Mucosa of descending colon (tissue), 3 donors: ENCODE data around the gene PNPLA1. TPM values are rescaled to one million over a fixed set of nuclear protein-coding genes. Genes with fewer than 3 reads are reported as not detected.

Source experiments
- ATAC-seq: fragments of 200-7000 bp; cut with Tn5 transposase; one replicate; pipeline ENCODE4 v1.9.1; 2020; ENCODE audit warnings: mild to moderate bottlenecking, moderate library complexity
- DNase-seq, 3 donors: peaks; one replicate each; pipeline ENCODE4 v3.0.0-alpha.2; 2020
- H3K36me3 ChIP-seq: fragments of 200-600 bp; one replicate; pipeline ENCODE4 v1.8.0; 2021; ENCODE audit warnings: low read depth, mild to moderate bottlenecking
- H3K4me1 ChIP-seq: fragments of 200-600 bp; one replicate; pipeline ENCODE4 v1.8.0; 2021; ENCODE audit warnings: low read depth, mild to moderate bottlenecking
- H3K4me3 ChIP-seq: fragments of 200-600 bp; one replicate; pipeline ENCODE4 v1.8.0; 2021; ENCODE audit warnings: mild to moderate bottlenecking
- H3K9me3 ChIP-seq: fragments of 200-600 bp; one replicate; pipeline ENCODE4 v1.8.0; 2021; ENCODE audit warnings: mild to moderate bottlenecking
- CTCF ChIP-seq: fragments of 200-600 bp; IDR thresholded peaks from one replicate; pipeline ENCODE4 v1.8.0; 2022; ENCODE audit warnings: antibody characterized with exemption, mild to moderate bottlenecking
- intact Hi-C, 2 donors: fragments of 100-400 bp; cut with DNase I in 1 of 2; cut with micrococcal nuclease in 1 of 2; formaldehyde crosslinking; loops; one replicate each; pipeline versions ENCODE4 v1.11.0 to v1.11.1; 2022; cut with DNase I, micrococcal nuclease
- total RNA-seq, 3 donors: library from RNA; stranded (reverse); fragmentation: NEBNext Ultra II Directional in 2 of 3; extraction: Animal tissue kit (Norgen Biotek cat#: 25700) in 2 of 3; gene quantifications; one replicate each; pipeline versions ENCODE4 v1.2.1 to v1.2.4, GENCODE V29; 2021 to 2023
- donor health status: DM: no; HTN: no; CAD: no; lungs with moderate emphysema.
- donor health status: DM: no; HTN: no; CAD: no.
- donor health status: DM: no; HTN: yes; CAD: no.

Gene PNPLA1
- total RNA-seq, 3 donors from 2014 or later = 0.19 to 0.38 (median 0.27) TPM

GRCh38 chr6:36266913-36267644, 2.8 kb upstream of the PNPLA1 start:
- TF ChIP-seq CTCF = no peak
- peaks cover 3% of the 10 kb centered on the region for H3K9me3 ChIP-seq
- no peak overlapping the region for H3K4me3 ChIP-seq
- DNase-seq (no peak), ATAC-seq (no peak)
- H3K36me3 ChIP-seq = no peaks in the 10 kb centered on the region
- H3K4me1 ChIP-seq = no peaks in the 10 kb centered on the region
- intact Hi-C loops = no loop called here

GRCh38 chr6:36267731-36268477, 2.0 kb upstream of the PNPLA1 start:
- no peak for ATAC-seq

GRCh38 chr6:36268478-36269275, 1.2 kb upstream of the PNPLA1 start:
- peak; percentile 53 for ATAC-seq
- TF ChIP-seq CTCF = no peak
- intact Hi-C loops = no loop called here
- Histone ChIP-seq H3K9me3 (peaks cover 3% of the 10 kb centered on the region), H3K4me1 (no peaks in the 10 kb centered on the region), H3K36me3 (no peaks in the 10 kb centered on the region), H3K4me3 (no peak overlapping the region)
- peak in 1 of 3 donors; percentile 29 for DNase-seq

More at GRCh38 chr6:36267731-36268477, 2.0 kb upstream of the PNPLA1 start:
- Histone ChIP-seq H3K36me3 (no peaks in the 10 kb centered on the region), H3K4me3 (no peak overlapping the region), H3K4me1 (no peaks in the 10 kb centered on the region), H3K9me3 (peaks cover 3% of the 10 kb centered on the region)
- intact Hi-C loops = no loop called here
- TF ChIP-seq CTCF = no peak
- no peak for DNase-seq

- H3K9me3 ChIP-seq = no peaks in the 10 kb centered on the region
- intact Hi-C loops = no loop called here
- no peak for TF ChIP-seq CTCF
- ATAC-seq (no peak), DNase-seq (no peak)
- no peaks in the 10 kb centered on the region for H3K36me3 ChIP-seq
- no peak overlapping the region for H3K4me3 ChIP-seq
- no peaks in the 10 kb centered on the region for H3K4me1 ChIP-seq
These were observed 2.4 kb downstream of the PNPLA1 start for GRCh38 chr6:36272234-36272633.

- DNase-seq (no peak), ATAC-seq (no peak)
- H3K9me3 ChIP-seq = no peaks in the 10 kb centered on the region
- no peaks in the 10 kb centered on the region for H3K4me1 ChIP-seq
- intact Hi-C loops = no loop called here
- no peaks in the 10 kb centered on the region for H3K36me3 ChIP-seq
- TF ChIP-seq CTCF = no peak
- H3K4me3 ChIP-seq = no peak overlapping the region
These were observed 3.2 kb downstream of the PNPLA1 start for GRCh38 chr6:36273067-36273466.
